GM21526 (cell line): ENCODE results near the gene PACSIN1.
"Not testable (repeated sequence)": the region's sequence is repeated elsewhere in the genome, so short reads cannot be mapped to it uniquely, and the experiment has no call there.

Source experiments
- ATAC-seq: cut with Tn5 transposase; IDR thresholded peaks from one replicate; pipeline ENCODE4 v1.9.1; 2021; ENCODE audit warnings: moderate library complexity; ENCODE audit not compliant: unreplicated experiment, low FRiP score

Gene PACSIN1

DNA sequence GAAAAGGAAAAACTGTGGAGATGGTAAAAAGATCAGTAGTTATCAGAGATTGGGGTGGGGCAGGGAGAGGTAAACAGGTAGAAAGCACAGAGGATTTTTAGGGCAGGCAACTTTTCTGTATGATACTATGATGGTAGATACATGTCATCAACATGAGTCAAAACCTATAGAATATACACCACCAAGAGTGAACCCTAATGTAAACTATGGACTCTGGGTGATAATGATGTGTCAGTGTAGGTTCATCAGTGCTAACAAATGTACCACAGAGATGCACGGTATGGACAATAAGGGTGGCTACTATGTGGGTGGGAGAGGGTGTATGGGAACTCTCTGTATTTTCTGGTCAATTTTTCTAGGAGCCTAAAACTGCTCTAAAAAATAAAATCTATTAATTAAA lies 18.5 kb downstream of the PACSIN1 start:
- ATAC-seq = no peak

DNA sequence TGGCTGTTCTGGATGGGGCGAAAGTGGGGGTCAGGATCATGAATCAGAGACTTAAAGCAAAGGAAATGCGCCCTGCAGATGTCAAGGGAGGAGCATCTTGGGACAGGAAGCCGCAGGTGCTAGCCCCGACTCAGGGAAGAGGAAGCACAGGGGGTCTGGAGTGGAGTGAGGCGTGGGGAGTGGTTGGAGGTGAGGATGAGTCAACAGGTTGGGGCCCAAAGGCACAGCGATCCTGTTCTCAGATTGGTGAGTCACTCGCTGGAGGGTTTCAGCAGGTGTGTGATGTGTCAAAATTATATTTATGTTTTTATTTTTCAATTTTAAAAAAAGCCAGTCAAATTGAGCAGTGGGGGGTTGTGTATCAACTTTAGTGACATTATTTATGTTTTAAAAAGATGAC lies 19.0 kb downstream of the PACSIN1 start:
- no peak for ATAC-seq

DNA sequence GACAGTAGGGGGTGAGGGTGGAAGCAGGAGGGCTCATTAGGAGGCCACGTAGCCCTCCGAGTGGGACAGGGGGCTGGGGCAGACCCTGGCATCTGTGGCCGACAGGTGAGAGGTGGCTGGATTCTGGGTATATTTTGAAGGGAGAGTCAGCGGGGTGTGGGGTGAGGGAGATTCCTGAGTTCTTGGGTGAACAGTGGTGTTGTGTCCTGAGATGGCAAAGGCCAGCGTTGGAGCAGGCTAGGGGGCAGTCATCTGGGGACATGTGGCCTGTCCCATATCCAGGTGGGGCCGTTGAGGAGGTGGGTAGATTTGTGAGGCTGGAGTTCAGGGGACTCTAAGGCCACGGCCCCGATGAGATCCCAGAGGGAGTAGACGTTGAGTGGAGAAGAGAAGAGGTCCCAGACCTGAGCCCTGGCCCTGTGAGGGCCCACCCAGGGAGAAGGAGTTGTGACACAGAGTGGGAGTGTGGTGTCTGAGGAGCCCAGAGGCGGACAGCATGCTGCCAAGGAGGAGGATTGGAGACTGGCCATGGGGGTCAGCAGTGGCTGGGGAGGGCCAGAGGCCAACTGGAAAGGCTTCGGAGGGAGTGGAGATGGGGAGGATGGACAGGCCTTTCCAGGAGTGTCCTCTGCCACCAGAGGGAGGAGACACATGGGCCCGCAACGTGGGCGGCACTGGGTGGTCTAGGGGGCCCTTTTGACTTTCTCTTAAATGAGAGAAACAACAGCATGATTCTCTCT lies 19.6 kb downstream of the PACSIN1 start:
- no peak for ATAC-seq

- no peak for ATAC-seq
Measured at GRCh38 chr6:34486106-34486740, 20.3 kb downstream of the PACSIN1 start.

- ATAC-seq = not testable (repeated sequence)
Measured at GRCh38 chr6:34486886-34487285, 21.0 kb downstream of the PACSIN1 start.

DNA sequence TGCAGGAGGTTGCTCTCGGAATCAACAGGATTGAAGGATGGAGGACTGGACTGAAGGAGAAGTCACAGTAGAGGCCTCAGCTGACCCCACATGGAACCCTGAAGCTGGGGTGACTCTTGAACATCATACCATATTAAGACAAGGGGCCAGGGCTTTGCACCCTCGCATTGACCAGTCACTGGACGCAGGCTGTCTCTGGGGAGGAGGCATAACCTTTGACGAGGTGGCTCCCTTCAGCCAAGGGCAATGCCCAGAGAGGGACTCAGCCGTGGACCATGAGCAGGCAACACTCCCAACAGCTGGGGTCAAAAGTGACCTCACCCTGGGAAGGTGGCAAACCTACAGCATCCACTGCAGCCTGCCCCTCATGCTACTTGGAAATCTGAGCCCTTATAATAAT lies 21.7 kb downstream of the PACSIN1 start:
- no peak for ATAC-seq

GRCh38 chr6:34489207-34489805 lies 23.4 kb downstream of the PACSIN1 start:
- ATAC-seq = no peak

- no peak for ATAC-seq
Measured at GRCh38 chr6:34490390-34491090, 24.7 kb downstream of the PACSIN1 start.

GRCh38 chr6:34491091-34491430 lies 25.2 kb downstream of the PACSIN1 start:
- ATAC-seq = no peak

GRCh38 chr6:34493344-34493743 lies 27.5 kb downstream of the PACSIN1 start:
- no peak for ATAC-seq

DNA sequence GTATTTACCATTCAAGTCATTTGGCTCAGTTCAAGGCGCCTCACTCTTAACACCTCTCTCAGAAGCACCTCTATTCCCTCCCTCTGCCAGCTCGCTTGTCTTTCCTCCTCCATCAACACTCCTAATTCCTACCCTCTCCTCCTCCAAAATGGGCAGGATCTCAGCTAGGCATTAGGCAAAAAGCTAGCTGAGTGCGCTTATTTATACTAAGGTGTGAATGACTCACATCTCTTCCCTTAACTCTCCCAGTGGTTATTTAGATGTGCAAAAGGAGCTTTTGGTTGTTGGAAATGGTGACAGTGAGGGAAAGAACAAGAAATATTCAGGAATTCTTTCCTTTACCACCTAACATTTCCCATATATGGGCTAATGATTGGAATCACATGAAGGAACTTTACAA lies 29.1 kb downstream of the PACSIN1 start:
- ATAC-seq = no peak

- ATAC-seq = no peak
Measured at GRCh38 chr6:34496103-34496685, 30.3 kb downstream of the PACSIN1 start.

DNA sequence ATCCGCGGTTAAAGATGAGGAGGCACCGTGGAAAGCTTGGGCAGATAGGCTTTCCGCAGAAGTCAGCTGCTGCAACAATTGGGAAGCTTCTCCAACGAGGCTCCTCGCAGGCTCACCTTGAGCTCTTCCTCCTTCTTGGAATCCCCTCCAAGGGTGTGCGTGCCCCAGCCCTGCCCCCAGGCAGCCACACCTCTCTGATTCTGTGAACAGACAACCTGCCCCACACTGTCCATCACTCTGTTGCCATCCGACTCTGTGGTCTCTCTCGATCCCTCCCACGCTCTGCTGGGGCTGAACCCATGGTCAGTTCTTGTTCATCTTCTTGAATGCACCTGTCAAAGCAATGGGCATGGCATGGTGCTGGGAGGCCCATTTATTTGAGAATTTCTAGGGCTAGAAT lies 31.5 kb downstream of the PACSIN1 start:
- no peak for ATAC-seq

- no peak for ATAC-seq
Measured at GRCh38 chr6:34506718-34507117, 40.8 kb downstream of the PACSIN1 start.

DNA sequence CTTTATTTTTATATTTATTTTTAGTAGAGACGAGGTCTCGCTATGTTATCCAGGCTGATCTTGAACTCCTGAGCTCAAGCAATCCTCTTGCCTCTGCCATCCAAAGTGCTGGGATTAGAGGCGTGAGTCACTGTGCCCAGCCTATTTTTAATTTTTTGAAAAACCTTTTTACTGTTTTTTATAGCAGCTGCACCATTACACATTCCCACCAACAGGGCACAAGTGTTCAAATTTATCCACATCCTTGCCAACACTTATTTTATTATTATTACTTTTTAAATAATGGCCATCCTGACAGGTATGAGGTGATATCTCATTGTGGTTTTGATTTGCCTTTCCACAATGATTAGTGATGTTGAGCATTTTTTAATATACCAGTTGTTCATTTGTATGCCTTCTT lies 42.5 kb downstream of the PACSIN1 start:
- no peak for ATAC-seq

- ATAC-seq = no peak
Measured at GRCh38 chr6:34509782-34510181, 43.9 kb downstream of the PACSIN1 start.

DNA sequence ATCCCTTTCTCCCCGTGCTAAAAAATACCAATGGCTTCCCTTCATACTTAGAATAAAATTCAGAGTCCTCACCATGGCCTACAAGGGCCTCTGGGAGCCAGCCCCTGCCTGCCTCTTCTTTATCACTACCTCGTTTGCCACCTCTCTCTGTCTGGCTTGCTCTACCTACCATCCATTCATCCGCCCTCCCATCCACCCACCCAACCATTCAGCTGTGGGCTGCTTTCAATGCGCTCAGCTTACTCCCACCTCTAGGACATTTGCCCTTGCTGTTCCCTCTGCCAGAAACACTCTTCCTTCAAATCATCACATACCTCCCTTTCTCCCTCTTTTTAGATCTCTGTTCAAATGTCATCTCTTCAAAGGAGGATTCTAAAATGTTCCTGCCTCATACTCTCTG lies 44.4 kb downstream of the PACSIN1 start:
- ATAC-seq = no peak

- ATAC-seq = no peak
Measured at GRCh38 chr6:34511214-34511914, 45.5 kb downstream of the PACSIN1 start.

GRCh38 chr6:34511915-34512737 lies 46.2 kb downstream of the PACSIN1 start:
- no peak for ATAC-seq

DNA sequence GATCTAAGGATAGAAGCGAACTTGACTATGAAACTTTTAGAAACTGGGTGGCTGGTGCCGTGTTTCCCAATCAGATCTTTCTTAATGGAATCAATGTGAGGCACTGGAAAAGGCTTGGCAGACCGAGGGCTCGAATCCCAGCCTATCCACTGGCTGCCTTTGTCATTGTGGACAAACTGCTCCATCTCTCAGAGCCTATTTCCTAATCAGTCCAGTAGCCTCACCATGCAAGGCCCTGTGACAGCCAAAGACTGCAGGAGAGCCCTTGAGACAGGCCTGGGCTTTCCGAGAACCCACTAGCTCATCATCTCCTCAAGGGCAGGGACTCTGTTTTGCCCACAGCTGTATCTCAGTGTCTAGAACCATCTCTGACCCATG lies 46.9 kb downstream of the PACSIN1 start:
- ATAC-seq = no peak
